B cell (primary cell): Measurements from ENCODE around the gene ZNF19. TPM values are rescaled to one million over a fixed set of nuclear protein-coding genes. Genes with fewer than 3 reads are reported as not detected.

Source experiments
- ATAC-seq: fragments of 200-7000 bp; cut with Tn5 transposase; one replicate; pipeline ENCODE4 v1.10.0; 2021; ENCODE audit warnings: low read depth, mild to moderate bottlenecking, moderate number of reproducible peaks, moderate library complexity
- CTCF ChIA-PET: fragments of 350-600 bp; sonication (Branson Sonifier 250); formaldehyde crosslinking; loops from one replicate; lab custom pipeline; 2021; ENCODE audit warnings: antibody characterized with exemption, inconsistent platforms; lab: Charles Lee
- POLR2A ChIA-PET: fragments of 350-600 bp; sonication (Branson Sonifier 250); formaldehyde crosslinking; loops from one replicate; lab custom pipeline; 2021; ENCODE audit warnings: antibody characterized with exemption; lab: Charles Lee
- DNase-seq: peaks from one replicate; pipeline ENCODE4 v3.0.0; 2013
- H2AFZ ChIP-seq: 2 replicates; pipeline ENCODE4 v1.6.1; 2012; ENCODE audit warnings: mild to moderate bottlenecking, low read depth, low read length; ENCODE audit not compliant: insufficient read depth, poor library complexity, severe bottlenecking
- H3K27ac ChIP-seq, 2 donors: 1 replicate in 1 of 2; 2 replicates in 1 of 2; pipeline ENCODE4 v1.5.1; 2012 to 2013; ENCODE audit warnings: low read length in 2 of 2, mild to moderate bottlenecking in 2 of 2, moderate library complexity in 1 of 2
- H3K27me3 ChIP-seq, 4 experiments: fragments of 200-600 bp in 1 of 4; sonication (generic) in 1 of 4; replicated peaks in 1 of 4; 1 replicate in 2 of 4; 2 replicates in 2 of 4; pipeline versions ENCODE4 v1.6.1 to v1.7.0; 2013 to 2016; ENCODE audit warnings: low read length in 3 of 4, mild to moderate bottlenecking in 2 of 4, mixed read lengths in 1 of 4, moderate library complexity in 1 of 4; ENCODE audit not compliant: insufficient read depth in 4 of 4, control insufficient read depth in 3 of 4; ENCODE audit errors: control extremely low read depth in 1 of 4
- H3K36me3 ChIP-seq, 2 experiments: replicated peaks in 1 of 2; 1 replicate in 1 of 2; 2 replicates in 1 of 2; pipeline versions ENCODE4 v1.6.1 to v1.7.1; 2013; ENCODE audit warnings: low read length in 1 of 2; ENCODE audit not compliant: insufficient read depth in 2 of 2, control insufficient read depth in 1 of 2; ENCODE audit errors: control extremely low read depth in 1 of 2, extremely low read depth in 1 of 2
- H3K4me1 ChIP-seq, 2 donors: fragments of 200-600 bp in 1 of 2; sonication (generic) in 1 of 2; 1 replicate in 1 of 2; 2 replicates in 1 of 2; pipeline versions ENCODE4 v1.5.1 to v1.6.1; 2013 to 2017; ENCODE audit warnings: low read length in 2 of 2; ENCODE audit not compliant: control insufficient read depth in 2 of 2, insufficient read depth in 2 of 2
- H3K4me2 ChIP-seq: replicated peaks from 2 replicates; pipeline ENCODE3; 2012; ENCODE audit warnings: mild to moderate bottlenecking, low read depth, low read length; ENCODE audit not compliant: poor library complexity, severe bottlenecking
- H3K4me3 ChIP-seq, 5 experiments: fragments of 200-600 bp in 1 of 5; sonication (generic) in 1 of 5; 1 replicate in 3 of 5; 2 replicates in 2 of 5; pipeline versions ENCODE4 v1.5.1 to v1.7.0; 2011 to 2016; ENCODE audit warnings: low read length in 4 of 5, mild to moderate bottlenecking in 4 of 5, low read depth in 2 of 5, control low read depth in 1 of 5, moderate library complexity in 1 of 5; ENCODE audit not compliant: insufficient read depth in 1 of 5; ENCODE audit errors: control extremely low read depth in 1 of 5, extremely low read depth in 1 of 5
- H3K79me2 ChIP-seq: fragments of 200-600 bp; sonication (generic); one replicate; pipeline ENCODE4 v1.6.0; 2016; ENCODE audit warnings: low read length; ENCODE audit not compliant: control insufficient read depth, insufficient read depth
- H3K9ac ChIP-seq: fragments of 200-600 bp; sonication (generic); 2 replicates; pipeline ENCODE4 v1.6.1; 2017; ENCODE audit warnings: mild to moderate bottlenecking, low read length, moderate library complexity
- H3K9me3 ChIP-seq, 3 donors: one replicate each; pipeline versions ENCODE4 v1.6.1 to v1.7.1; 2013; ENCODE audit warnings: low read length in 2 of 3; ENCODE audit not compliant: control insufficient read depth in 2 of 3, insufficient read depth in 1 of 3; ENCODE audit errors: control extremely low read depth in 1 of 3
- H4K20me1 ChIP-seq: 2 replicates; pipeline ENCODE4 v1.6.0; 2012; ENCODE audit warnings: mild to moderate bottlenecking, low read length; ENCODE audit not compliant: insufficient read depth, control insufficient read depth, poor library complexity, severe bottlenecking
- H3K27ac Mint-ChIP-seq: one replicate; pipeline ENCODE4 v1.8.0; 2021; ENCODE audit warnings: mixed read lengths
- H3K27me3 Mint-ChIP-seq: one replicate; pipeline ENCODE4 v1.8.0; 2021; ENCODE audit warnings: mixed read lengths
- H3K4me1 Mint-ChIP-seq: one replicate; pipeline ENCODE4 v1.8.0; 2021; ENCODE audit warnings: mixed read lengths
- H3K4me3 Mint-ChIP-seq: one replicate; pipeline ENCODE4 v1.8.0; 2021; ENCODE audit warnings: mixed read lengths
- H3K9me3 Mint-ChIP-seq: one replicate; pipeline ENCODE4 v1.8.0; 2022; ENCODE audit warnings: mixed read lengths; ENCODE audit not compliant: insufficient read depth
- CTCF ChIP-seq: fragments of 200-600 bp; IDR thresholded peaks from one replicate; pipeline ENCODE4 v1.8.0; 2022; ENCODE audit warnings: antibody characterized with exemption, mild to moderate bottlenecking
- EZH2 ChIP-seq: IDR thresholded peaks from 2 replicates; pipeline ENCODE4 v1.6.1; 2012; ENCODE audit warnings: borderline replicate concordance, low read depth, mild to moderate bottlenecking, moderate library complexity, low read length; ENCODE audit not compliant: insufficient read depth, poor library complexity, severe bottlenecking
- WGBS: methylation state at CpG from one replicate; pipeline ENCODE4 v1.1.5; 2013; ENCODE audit warnings: missing lambda C conversion rate; ENCODE audit not compliant: insufficient coverage; 5-methylcytosine and 5-hydroxymethylcytosine counted together
- intact Hi-C: fragments of 100-400 bp; cut with micrococcal nuclease; formaldehyde crosslinking; loops from one replicate; pipeline ENCODE4 v1.10.0; 2022
- polyA plus RNA-seq: library from polyadenylated mRNA; depleted of rRNA; stranded (reverse); fragments of >200 nt; gene quantifications from 2 replicates; pipeline ENCODE4 v1.2.3, GENCODE V29; 2012
- total RNA-seq, 2 donors: library from RNA; stranded (reverse); fragments of 120-200 nt in 1 of 2; gene quantifications; 1 replicate in 1 of 2; 2 replicates in 1 of 2; pipeline versions ENCODE4 v1.2.3 to v1.2.4, GENCODE V29; 2013 to 2022

The ZNF19 gene
- total and polyA plus RNA-seq, 2 donors (not counting 1 experiment from before 2014, with no cell fraction given), result 2.4 to 12.6 TPM

- no peaks in the 10 kb centered on the region for H3K4me1 ChIP-seq
- H3K27me3 ChIP-seq, result peaks cover 0 to 12% (median 2%) of the 10 kb centered on the region in 4 experiments
- Mint-ChIP-seq H3K27ac (no peak overlapping the region), H3K4me3 (no peak overlapping the region), H3K27me3 (peaks cover 18% of the 10 kb centered on the region), H3K9me3 (peaks cover 5% of the 10 kb centered on the region), H3K4me1 (no peaks in the 10 kb centered on the region)
- no peaks in the 10 kb centered on the region for H4K20me1 ChIP-seq
- no peak overlapping the region for H3K9ac ChIP-seq
- intact Hi-C loops, result no loop called here
- no peak overlapping the region for H3K4me2 ChIP-seq
- peaks cover 0 to 41% (median 20%) of the 10 kb centered on the region in 3 donors for H3K9me3 ChIP-seq
- H3K79me2 ChIP-seq, result no peaks in the 10 kb centered on the region
- WGBS, result 70% methylated on average over 25 of the region's 25 CpGs
- no peak overlapping the region for H2AFZ ChIP-seq
- H3K4me3 ChIP-seq, result no peak overlapping the region
- H3K36me3 ChIP-seq, result no peaks in the 10 kb centered on the region
- ATAC-seq, result no peak
- CTCF ChIA-PET, result interaction anchor here (0.8 to 3.0 kb wide), 3 partner anchors 28 to 170 kb away, joined by 4 to 11 read pairs (median 11); no protein-coding TSS in a partner anchor
- no peak for DNase-seq
- TF ChIP-seq EZH2 (no peak), CTCF (no peak)
- H3K27ac ChIP-seq, result no peak overlapping the region
- POLR2A ChIA-PET, result no interaction called here
Measured at GRCh38 chr16:71440669-71441347, 48.3 kb downstream of the ZNF19 start.

GRCh38 chr16:71439523-71439922, 49.6 kb downstream of the ZNF19 start:
- CTCF ChIA-PET, result interaction anchor here (1.0 to 3.0 kb wide), 4 partner anchors 10 to 171 kb away, joined by 3 to 11 read pairs (median 7); no protein-coding TSS in a partner anchor
- no peak for DNase-seq

More at GRCh38 chr16:71439523-71439922, 49.6 kb downstream of the ZNF19 start:
- H3K4me2 ChIP-seq, result no peak overlapping the region
- intact Hi-C loops, result no loop called here
- peaks cover 0 to 12% (median 2%) of the 10 kb centered on the region in 4 experiments for H3K27me3 ChIP-seq
- H4K20me1 ChIP-seq, result no peaks in the 10 kb centered on the region
- H3K9me3 ChIP-seq, result peaks cover 0 to 34% (median 9%) of the 10 kb centered on the region in 3 donors
- H3K4me1 ChIP-seq, result no peaks in the 10 kb centered on the region
- Mint-ChIP-seq H3K27ac (no peak overlapping the region), H3K4me3 (no peak overlapping the region), H3K9me3 (peaks cover 4% of the 10 kb centered on the region), H3K27me3 (peaks cover 18% of the 10 kb centered on the region), H3K4me1 (no peaks in the 10 kb centered on the region)
- H3K9ac ChIP-seq, result no peak overlapping the region
- WGBS, result no CpG with 5 or more reads among the region's 3 CpGs
- no peak overlapping the region for H3K4me3 ChIP-seq
- POLR2A ChIA-PET, result no interaction called here
- H3K27ac ChIP-seq, result no peak overlapping the region
- H3K36me3 ChIP-seq, result no peaks in the 10 kb centered on the region
- no peaks in the 10 kb centered on the region for H3K79me2 ChIP-seq
- no peak for TF ChIP-seq EZH2
- no peak for TF ChIP-seq CTCF
- H2AFZ ChIP-seq, result no peak overlapping the region
- no peak for ATAC-seq
